HG03565 (cell line): ENCODE results near the gene OTP.
"Not testable (repeated sequence)": the region's sequence is repeated elsewhere in the genome, so short reads cannot be mapped to it uniquely, and the experiment has no call there.

Experiments
- ATAC-seq: cut with Tn5 transposase; IDR thresholded peaks from one replicate; pipeline ENCODE4 v1.9.1; 2021; ENCODE audit warnings: mild to moderate bottlenecking, moderate library complexity; ENCODE audit not compliant: unreplicated experiment

Gene OTP

GRCh38 chr5:77616920-77617319 is 21.6 kb downstream of the OTP start:
- no peak for ATAC-seq

- not testable (repeated sequence) for ATAC-seq
These were observed 29.6 kb downstream of the OTP start for GRCh38 chr5:77608927-77609326.

GRCh38 chr5:77607324-77607723 is 31.2 kb downstream of the OTP start:
- ATAC-seq: no peak

GRCh38 chr5:77606279-77606678 is 32.2 kb downstream of the OTP start:
- no peak for ATAC-seq

GRCh38 chr5:77599679-77600078 is 38.8 kb downstream of the OTP start:
- ATAC-seq: no peak

GRCh38 chr5:77590347-77590746 is 48.2 kb downstream of the OTP start:
- peak; percentile 54 for ATAC-seq

GRCh38 chr5:77588175-77588574 is 50.3 kb downstream of the OTP start:
- no peak for ATAC-seq

- ATAC-seq: no peak
These were observed 52.4 kb downstream of the OTP start for GRCh38 chr5:77586101-77586500.

- ATAC-seq: not testable (repeated sequence)
These were observed 56.4 kb downstream of the OTP start for GRCh38 chr5:77582143-77582542.
